ENCODE data around the gene S100A14. TPM values are rescaled to one million over a fixed set of nuclear protein-coding genes. Genes with fewer than 3 reads are reported as not detected.

S100A14 gene
- polyA plus RNA-seq, 1 donor from 2014 or later = not detected

- H3K4me1 Mint-ChIP-seq = peaks cover 0 to 6% (median 4%) of the 10 kb centered on the region in 3 donors
- H3K27ac Mint-ChIP-seq = no peak overlapping the region
- peaks cover 2% of the 10 kb centered on the region for H3K27me3 Mint-ChIP-seq
- peaks cover 0 to 2% (median 0%) of the 10 kb centered on the region in 3 donors for H3K9me3 Mint-ChIP-seq
- no peaks in the 10 kb centered on the region for H3K36me3 Mint-ChIP-seq
- H3K4me3 Mint-ChIP-seq = no peak overlapping the region
Observed at GRCh38 chr1:153614189-153614900, 1.8 kb downstream of the S100A14 start.

- peaks cover 0 to 6% (median 4%) of the 10 kb centered on the region in 3 donors for H3K4me1 Mint-ChIP-seq
- no peak overlapping the region for H3K27ac Mint-ChIP-seq
Observed at GRCh38 chr1:153613406-153613805, 2.7 kb downstream of the S100A14 start.

GRCh38 chr1:153612755-153613331, 3.3 kb downstream of the S100A14 start, which contains the start of gene S100A16:
Gene S100A16, minus strand, starts transcription at chr1:153613137. Its CDS starts 4,986 bp downstream, at chr1:153608151.
- Mint-ChIP-seq H3K4me3 (no peak within 1 kb of the TSS), H3K9me3 (peaks cover 0 to under 1% (median 0%) of the 10 kb centered on the region in 3 donors), H3K4me1 (peaks cover 0 to 5% (median 4%) of the 10 kb centered on the region in 3 donors), H3K36me3 (peaks cover 2% of the 10 kb centered on the region), H3K27me3 (peaks cover 2% of the 10 kb centered on the region), H3K27ac (no peak within 1 kb of the TSS)

More at GRCh38 chr1:153613406-153613805, 2.7 kb downstream of the S100A14 start:
- peaks cover 2% of the 10 kb centered on the region for H3K36me3 Mint-ChIP-seq
- H3K9me3 Mint-ChIP-seq = peaks cover 0 to 2% (median 0%) of the 10 kb centered on the region in 3 donors
- H3K4me3 Mint-ChIP-seq = no peak overlapping the region
- peaks cover 2% of the 10 kb centered on the region for H3K27me3 Mint-ChIP-seq

- Mint-ChIP-seq H3K27ac (no peak overlapping the region), H3K4me1 (no peaks in the 10 kb centered on the region), H3K9me3 (no peaks in the 10 kb centered on the region), H3K36me3 (peaks cover 2% of the 10 kb centered on the region), H3K27me3 (peaks cover 2% of the 10 kb centered on the region), H3K4me3 (no peak overlapping the region)
Observed at GRCh38 chr1:153612111-153612754, 3.9 kb downstream of the S100A14 start.

GRCh38 chr1:153611356-153611755, 4.8 kb downstream of the S100A14 start:
- Mint-ChIP-seq H3K36me3 (peaks cover 2% of the 10 kb centered on the region), H3K4me1 (no peaks in the 10 kb centered on the region), H3K4me3 (no peak overlapping the region), H3K27me3 (peaks cover 2% of the 10 kb centered on the region), H3K27ac (peak overlapping the region in 1 of 3 donors; percentile 78), H3K9me3 (no peaks in the 10 kb centered on the region)

DNA sequence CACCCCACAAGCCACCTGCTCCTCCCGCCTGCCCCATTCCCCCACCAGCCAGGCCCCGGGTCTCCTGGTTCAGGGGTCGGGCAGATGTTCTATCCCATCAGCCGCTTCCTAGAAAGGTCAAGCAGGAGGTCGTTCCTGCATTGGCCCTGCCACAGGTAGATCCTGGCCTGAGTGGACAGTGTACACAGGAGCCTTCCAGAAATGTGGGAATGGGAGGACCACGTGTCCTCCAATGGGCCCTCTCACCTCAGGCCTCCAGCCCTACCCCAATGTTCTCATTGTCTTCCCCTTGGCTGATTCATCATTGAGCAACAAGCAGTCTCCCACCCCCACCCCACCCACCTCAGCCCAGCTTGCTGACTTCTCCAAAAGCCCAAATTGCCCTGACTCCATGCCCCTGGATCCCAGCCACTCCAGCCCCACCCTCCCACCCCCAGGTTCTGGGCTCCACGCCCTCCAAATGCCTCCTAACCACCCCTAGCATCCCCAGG, 5.3 kb downstream of the S100A14 start:
- H3K27me3 Mint-ChIP-seq = peaks cover 2% of the 10 kb centered on the region
- peaks cover 2% of the 10 kb centered on the region for H3K36me3 Mint-ChIP-seq
- no peaks in the 10 kb centered on the region for H3K4me1 Mint-ChIP-seq
- H3K27ac Mint-ChIP-seq = no peak overlapping the region
- H3K4me3 Mint-ChIP-seq = no peak overlapping the region
- H3K9me3 Mint-ChIP-seq = no peaks in the 10 kb centered on the region

GRCh38 chr1:153610334-153610733, 5.8 kb downstream of the S100A14 start:
- peaks cover 0 to under 1% (median under 1%) of the 10 kb centered on the region in 3 donors for H3K4me1 Mint-ChIP-seq
- H3K36me3 Mint-ChIP-seq = peaks cover 2% of the 10 kb centered on the region
- H3K27me3 Mint-ChIP-seq = peaks cover 2% of the 10 kb centered on the region
- no peak overlapping the region for H3K4me3 Mint-ChIP-seq
- no peak overlapping the region for H3K27ac Mint-ChIP-seq
- no peaks in the 10 kb centered on the region for H3K9me3 Mint-ChIP-seq

DNA sequence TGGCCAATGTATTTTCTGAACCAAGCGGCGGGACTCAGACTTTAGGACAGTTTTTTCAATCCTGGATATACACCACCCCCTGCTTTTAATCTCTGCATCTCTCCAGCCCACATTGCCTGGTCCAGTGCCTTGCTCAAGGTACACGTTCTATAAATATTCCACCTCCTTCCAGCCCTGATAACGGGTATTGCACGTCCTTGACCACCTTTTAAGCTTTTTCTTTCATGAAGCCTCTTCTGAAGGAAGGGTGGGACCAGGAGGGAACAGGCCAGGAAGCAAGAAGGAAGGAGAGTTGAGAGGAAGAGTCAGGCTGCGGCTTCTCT, 6.6 kb downstream of the S100A14 start:
- Mint-ChIP-seq H3K27ac (peak overlapping the region in 1 of 3 donors; percentile 91), H3K27me3 (peaks cover 2% of the 10 kb centered on the region), H3K4me3 (no peak overlapping the region), H3K4me1 (peaks cover 2 to 9% (median 3%) of the 10 kb centered on the region in 3 donors), H3K36me3 (peaks cover 2% of the 10 kb centered on the region), H3K9me3 (no peaks in the 10 kb centered on the region)

DNA sequence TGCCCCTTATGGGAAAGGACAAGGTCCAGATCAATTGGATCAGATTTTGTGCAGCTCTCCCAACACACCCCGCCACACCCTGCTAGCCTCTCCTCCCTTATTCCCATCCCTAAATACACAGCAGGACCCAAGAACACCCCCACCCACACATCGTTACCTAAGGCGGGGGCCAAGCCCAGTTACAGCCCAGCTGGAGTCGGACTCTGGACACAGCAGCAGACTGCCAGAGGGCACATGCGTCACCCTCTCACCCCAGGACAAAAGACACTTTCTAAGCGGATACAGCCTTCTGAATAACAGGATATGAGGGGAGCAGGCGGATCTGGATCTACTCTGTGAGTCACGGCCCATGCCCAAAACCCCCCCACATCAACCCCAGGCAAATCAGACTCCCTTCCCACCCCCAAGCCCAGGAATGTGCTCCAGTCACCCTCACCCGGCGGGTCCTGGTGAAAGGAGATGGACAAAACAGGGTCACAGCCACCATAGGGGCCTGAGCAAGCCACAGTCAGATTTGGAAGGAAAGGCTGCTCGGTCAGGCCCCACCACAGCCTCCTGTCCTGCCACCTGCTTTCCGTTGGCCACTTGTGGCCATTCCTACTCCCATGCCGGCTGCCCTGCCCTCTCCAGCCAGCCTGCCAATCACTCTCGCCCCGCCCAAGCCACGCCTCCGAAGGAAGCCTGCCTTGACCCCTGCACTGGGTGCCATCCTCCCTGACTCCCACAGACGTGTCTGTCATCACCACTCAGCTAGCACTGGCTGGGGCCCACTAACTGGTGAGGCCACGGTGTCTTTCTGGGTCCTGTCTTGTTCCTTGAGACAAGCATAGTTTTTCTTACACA, 7.2 kb downstream of the S100A14 start:
- H3K9me3 Mint-ChIP-seq = no peaks in the 10 kb centered on the region
- peaks cover 2% of the 10 kb centered on the region for H3K27me3 Mint-ChIP-seq
- H3K27ac Mint-ChIP-seq = peak overlapping the region in 1 of 3 donors; percentile 91
- H3K36me3 Mint-ChIP-seq = peaks cover 2% of the 10 kb centered on the region
- peaks cover 2 to 15% (median 5%) of the 10 kb centered on the region in 3 donors for H3K4me1 Mint-ChIP-seq
- no peak overlapping the region for H3K4me3 Mint-ChIP-seq

DNA sequence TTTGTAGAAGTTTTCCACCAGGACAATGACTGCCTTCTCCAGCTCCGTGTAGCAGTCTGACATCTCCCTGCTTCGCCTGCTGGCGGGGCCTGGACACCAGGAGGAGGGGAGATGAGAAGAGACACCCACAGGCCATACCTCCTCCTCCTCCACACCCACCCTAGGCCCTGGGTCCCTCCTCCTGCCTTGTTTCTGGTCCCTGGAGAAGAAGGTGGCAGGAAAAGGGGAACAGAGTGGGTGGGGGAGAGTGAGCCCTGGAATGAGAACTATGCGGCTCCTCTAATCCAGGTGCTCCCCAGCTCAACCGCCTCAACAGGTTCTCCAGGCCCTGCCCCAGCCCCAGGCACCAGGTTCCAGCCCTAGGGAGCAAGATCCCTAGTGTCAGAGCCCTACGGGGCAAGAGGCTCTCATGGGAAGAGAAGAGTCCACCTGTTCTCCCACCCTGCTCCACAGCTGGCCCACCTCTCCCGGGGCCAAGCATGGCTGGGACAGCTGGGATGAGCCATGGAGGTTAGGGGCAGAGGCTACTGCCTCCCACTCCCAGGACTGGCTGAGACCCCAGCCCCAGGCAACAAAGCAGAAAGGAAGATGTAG, 7.9 kb downstream of the S100A14 start:
- Mint-ChIP-seq H3K27ac (no peak overlapping the region), H3K9me3 (no peaks in the 10 kb centered on the region), H3K36me3 (peaks cover 2% of the 10 kb centered on the region), H3K27me3 (peaks cover 2% of the 10 kb centered on the region), H3K4me1 (peaks cover 2 to 16% (median 5%) of the 10 kb centered on the region in 3 donors), H3K4me3 (no peak overlapping the region)

- Mint-ChIP-seq H3K4me1 (peaks cover 5 to 20% (median 5%) of the 10 kb centered on the region in 3 donors), H3K27me3 (peaks cover 2% of the 10 kb centered on the region), H3K36me3 (peaks cover 2% of the 10 kb centered on the region), H3K27ac (no peak overlapping the region), H3K9me3 (no peaks in the 10 kb centered on the region), H3K4me3 (no peak overlapping the region)
Observed at GRCh38 chr1:153607381-153607780, 8.7 kb downstream of the S100A14 start.

DNA sequence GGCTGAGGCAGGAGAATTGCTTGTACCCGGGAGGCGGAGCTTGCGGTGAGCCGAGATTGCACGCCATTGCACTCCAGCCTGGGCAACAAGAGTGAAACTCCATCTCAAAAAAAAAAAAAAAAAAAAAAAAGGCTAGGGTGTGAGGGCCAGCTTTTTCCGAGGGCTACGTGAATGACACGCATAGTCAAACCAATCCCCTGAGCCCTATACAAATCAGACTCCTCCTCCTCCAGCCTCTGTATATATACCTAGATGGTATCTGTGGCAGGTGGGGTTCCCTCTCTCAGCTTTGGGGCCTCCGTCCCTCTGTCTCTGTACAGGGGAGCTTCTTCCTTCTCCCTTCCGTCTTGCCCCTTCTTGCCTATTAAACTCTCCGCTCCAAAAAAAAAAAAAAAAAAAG, 9.9 kb downstream of the S100A14 start:
- H3K9me3 Mint-ChIP-seq = no peaks in the 10 kb centered on the region
- peaks cover 5 to 20% (median 6%) of the 10 kb centered on the region in 3 donors for H3K4me1 Mint-ChIP-seq
- no peaks in the 10 kb centered on the region for H3K27me3 Mint-ChIP-seq
- no peak overlapping the region for H3K27ac Mint-ChIP-seq
- H3K4me3 Mint-ChIP-seq = peak overlapping the region in 1 of 4 donors; percentile 63
- peaks cover 2% of the 10 kb centered on the region for H3K36me3 Mint-ChIP-seq

DNA sequence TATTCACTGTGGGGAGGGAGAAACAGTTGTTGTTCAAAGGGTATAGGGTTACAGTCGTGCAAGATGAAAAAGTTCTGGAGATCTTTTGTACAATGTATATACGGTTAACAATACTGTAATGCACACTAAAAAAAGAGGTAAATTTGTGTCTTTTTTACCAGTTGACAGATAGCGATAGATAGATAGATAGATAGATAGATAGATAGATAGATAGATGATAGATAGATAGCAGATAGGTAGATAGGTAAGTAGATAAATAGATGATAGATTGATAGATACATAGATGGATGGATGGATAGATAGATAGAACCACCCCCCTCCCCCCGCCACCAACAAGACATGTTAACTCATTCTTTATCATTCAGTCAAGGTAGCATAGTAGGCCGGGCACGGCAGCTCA, 13.4 kb downstream of the S100A14 start:
- H3K27me3 Mint-ChIP-seq = no peaks in the 10 kb centered on the region
- no peaks in the 10 kb centered on the region for H3K36me3 Mint-ChIP-seq
- H3K4me1 Mint-ChIP-seq = peaks cover 18 to 25% (median 19%) of the 10 kb centered on the region in 3 donors
- H3K9me3 Mint-ChIP-seq = no peaks in the 10 kb centered on the region
- H3K27ac Mint-ChIP-seq = no peak overlapping the region
- no peak overlapping the region for H3K4me3 Mint-ChIP-seq

- Mint-ChIP-seq H3K4me1 (peaks cover 19 to 27% (median 23%) of the 10 kb centered on the region in 3 donors), H3K27ac (peak overlapping the region in 2 of 3 donors; percentile 40 to 55), H3K27me3 (no peaks in the 10 kb centered on the region), H3K36me3 (no peaks in the 10 kb centered on the region), H3K4me3 (peak overlapping the region in 1 of 4 donors; percentile 53), H3K9me3 (no peaks in the 10 kb centered on the region)
Observed at GRCh38 chr1:153599847-153600246, 16.3 kb downstream of the S100A14 start.

Measured in IgD-negative memory B cell (primary cell).